HG03025 (cell line): ENCODE data around the gene TUBB4B.
"Not testable (repeated sequence)": the region's sequence is repeated elsewhere in the genome, so short reads cannot be mapped to it uniquely, and the experiment has no call there.

Experiments used
- ATAC-seq: cut with Tn5 transposase; IDR thresholded peaks from one replicate; pipeline ENCODE4 v1.9.1; 2021; ENCODE audit warnings: mild to moderate bottlenecking, moderate library complexity; ENCODE audit not compliant: unreplicated experiment, low FRiP score

TUBB4B gene

DNA sequence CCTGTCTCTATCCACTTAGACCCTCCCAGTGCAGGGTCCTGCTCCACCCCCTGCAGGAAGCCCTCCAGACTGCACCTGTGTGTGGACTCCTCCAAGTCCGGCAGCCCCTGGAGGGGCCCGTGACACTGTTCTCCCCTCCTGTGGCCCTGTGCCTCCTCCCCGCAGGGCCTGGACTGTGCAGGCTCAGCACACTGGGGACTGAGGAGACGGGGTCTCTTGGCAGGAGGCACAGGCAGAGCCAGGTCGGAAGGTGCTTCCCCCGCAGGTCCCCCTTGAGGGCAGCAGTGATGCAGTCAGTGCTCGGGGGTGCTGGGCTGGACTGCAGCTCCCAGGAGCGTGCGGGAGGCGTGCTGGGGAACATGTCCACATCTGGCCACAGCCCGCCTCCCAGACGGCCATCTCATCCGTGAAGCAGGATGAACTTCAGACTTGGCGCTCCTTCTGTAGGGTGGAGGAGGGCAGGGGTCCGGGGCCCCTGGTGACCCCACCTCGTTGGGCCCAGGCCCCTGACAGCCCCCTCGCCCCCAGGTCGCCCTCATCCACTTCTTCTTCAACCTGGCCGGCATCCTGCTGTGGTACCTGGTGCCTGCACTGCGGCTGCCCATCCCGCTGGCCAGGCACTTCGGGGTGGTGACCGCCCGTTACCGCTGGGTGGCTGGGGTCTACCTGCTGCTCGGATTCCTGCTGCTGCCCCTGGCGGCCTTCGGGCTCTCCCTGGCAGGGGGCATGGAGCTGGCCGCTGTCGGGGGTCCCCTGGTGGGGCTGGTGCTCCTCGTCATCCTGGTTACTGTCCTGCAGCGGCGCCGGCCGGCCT is 5.5 kb upstream of the TUBB4B start:
- no peak for ATAC-seq

DNA sequence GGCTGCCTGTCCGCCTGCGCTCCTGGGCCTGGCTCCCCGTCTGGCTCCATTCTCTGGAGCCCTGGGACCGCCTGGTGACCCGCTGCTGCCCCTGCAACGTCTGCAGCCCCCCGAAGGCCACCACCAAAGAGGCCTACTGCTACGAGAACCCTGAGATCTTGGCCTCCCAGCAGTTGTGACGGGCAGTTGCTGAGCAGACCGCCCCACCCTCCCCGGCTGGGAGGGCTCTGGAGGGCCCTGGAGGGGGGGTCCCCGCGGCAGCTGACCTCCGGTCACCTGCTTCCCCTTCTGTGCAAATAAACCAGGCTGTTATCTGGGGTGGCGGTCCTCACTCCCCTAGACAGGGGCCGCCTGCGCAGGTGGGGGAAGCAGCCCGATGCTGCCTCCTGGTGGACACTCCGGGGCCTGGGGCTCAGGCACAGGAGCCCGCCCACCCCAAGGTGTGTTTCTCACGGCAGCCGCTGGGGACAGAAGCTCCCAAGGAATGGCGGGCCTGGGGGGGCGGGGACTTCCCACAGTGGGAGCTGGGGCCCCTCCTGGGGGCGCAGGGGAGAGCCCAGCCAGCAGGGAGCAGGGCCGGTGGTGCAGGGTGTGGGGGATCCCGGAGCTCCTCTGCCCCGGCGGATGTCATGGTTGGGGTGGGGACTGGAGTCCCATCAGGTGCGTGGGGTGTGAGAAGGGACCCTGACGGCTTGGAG is 4.7 kb upstream of the TUBB4B start:
- ATAC-seq = no peak

DNA sequence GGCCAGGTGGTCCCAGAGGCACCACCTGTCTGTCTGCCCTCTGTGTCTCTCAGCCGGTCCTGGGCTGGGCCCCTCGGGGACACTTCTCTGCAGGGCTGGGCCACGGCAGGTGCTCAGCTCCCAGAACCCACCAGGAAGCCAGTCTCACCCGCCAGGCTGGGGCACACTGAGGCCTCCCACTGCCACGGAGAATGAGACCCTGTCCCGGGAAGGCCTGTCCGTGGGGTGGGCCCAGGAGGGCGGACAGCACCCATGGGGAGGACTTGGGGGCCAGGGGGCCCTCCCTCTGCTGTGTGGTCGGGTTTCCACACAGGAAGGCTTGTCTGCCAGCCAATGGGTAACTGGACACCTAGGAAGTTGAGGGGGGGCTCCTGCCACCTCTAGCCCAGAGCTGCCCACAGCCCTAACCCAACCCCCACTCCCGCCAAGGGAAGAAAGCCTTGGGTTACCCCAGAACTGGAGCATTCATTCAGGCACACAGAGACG is 4.1 kb upstream of the TUBB4B start:
- no peak for ATAC-seq

DNA sequence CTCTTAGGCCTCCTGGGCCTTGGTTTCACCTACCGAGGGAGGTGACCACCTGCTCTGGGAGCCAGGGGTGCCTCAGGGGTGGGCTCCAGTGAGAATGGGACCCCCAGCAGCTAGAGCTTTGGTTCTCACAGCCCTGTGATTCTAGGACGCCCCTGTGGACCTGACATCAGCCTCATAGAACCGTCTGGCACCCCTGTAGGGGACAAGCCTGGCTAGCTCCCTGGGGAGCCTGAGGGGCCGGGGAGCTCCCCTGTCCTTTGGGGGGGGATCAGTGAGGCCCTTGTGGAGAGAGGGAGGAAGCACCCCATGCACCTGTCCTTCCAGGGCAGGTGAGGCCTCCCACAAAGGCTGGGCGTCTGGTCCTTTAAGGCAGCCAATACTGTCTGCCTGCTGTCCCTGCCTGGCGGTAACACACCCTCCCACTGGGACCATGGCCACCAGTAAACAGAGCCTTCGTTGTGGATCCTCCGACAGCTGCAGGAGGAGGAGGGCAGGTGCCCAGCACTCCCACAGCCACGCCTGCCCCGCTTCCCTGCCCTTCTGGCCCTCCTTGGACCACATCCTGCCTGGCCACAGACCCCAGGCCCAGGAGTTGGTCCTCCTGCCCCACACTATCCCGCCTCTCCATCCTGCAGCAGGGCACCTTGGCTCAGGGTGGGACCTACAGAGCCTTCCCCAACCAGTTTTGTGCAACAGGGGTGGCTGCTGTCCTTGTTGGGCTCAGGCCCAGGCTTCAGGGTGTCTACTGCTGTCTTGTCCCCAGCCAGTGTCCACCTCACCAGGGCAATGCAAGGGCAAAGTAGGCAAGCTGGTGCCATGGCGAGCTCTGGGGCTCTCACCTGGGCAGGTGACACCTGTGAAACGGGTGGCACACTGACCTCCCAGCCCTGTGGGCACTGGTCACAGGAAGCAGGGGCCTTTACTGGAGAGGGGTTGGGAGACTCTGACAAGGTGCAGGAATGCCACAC is 3.0 kb upstream of the TUBB4B start:
- ATAC-seq = no peak

DNA sequence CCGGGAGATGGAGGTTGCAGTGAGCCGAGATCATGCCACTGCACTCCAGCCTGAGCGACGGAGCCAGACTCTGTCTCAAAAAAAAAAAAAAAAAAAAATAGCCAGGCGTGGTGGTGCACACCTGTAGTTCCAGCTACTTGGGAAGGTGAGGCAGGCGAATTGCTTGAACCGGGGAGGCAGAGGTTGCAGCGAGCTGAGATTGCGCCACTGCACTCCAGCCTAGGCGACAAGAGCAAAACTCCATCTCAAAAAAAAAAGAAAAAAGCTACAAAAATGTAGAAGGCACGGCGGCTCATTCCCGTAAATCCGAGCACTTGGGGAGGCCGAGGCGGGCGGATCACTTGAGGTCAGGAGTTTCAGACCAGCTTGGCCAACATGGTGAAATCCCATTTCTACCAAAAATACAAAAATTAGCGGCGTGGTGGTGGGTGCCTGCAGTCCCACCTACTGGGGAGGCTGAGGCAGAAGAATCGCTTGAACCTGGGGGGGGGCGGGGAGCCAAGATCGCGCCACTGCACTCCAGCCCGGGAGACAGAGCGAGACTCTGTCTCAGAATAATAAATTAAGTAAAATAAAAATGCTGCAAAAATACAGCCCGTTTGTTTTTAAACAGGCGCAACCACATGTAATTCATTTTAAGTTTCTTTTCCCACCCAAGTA is 1.4 kb upstream of the TUBB4B start:
- not testable (repeated sequence) for ATAC-seq

DNA sequence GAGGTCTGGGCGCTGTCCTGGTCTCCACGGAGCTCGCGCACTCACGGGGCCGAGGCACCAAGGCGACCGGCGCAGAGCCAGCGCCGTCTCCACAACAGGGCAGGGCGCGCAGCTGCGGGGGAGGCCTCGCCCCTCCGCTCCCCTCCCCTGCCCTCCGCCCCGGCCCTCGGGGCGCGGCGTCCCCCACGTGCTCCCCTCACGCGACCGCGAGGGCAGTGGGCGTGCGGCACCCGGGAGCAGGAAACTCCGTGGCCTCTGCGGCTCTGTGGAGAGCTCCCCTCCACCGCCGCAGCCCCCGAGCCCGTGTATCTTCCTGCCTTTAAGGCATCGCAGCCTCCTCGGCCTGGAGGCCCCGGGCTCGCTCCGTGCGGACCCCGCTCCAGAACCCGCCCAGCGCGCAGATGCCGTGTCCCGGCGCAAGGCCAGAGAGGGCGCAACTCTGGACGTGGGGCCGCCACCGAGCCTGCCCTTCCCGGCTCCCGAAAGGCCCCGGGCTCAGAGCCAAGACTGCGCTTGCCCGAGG is 708 bp upstream of the TUBB4B start:
- ATAC-seq = peak; percentile 25

DNA sequence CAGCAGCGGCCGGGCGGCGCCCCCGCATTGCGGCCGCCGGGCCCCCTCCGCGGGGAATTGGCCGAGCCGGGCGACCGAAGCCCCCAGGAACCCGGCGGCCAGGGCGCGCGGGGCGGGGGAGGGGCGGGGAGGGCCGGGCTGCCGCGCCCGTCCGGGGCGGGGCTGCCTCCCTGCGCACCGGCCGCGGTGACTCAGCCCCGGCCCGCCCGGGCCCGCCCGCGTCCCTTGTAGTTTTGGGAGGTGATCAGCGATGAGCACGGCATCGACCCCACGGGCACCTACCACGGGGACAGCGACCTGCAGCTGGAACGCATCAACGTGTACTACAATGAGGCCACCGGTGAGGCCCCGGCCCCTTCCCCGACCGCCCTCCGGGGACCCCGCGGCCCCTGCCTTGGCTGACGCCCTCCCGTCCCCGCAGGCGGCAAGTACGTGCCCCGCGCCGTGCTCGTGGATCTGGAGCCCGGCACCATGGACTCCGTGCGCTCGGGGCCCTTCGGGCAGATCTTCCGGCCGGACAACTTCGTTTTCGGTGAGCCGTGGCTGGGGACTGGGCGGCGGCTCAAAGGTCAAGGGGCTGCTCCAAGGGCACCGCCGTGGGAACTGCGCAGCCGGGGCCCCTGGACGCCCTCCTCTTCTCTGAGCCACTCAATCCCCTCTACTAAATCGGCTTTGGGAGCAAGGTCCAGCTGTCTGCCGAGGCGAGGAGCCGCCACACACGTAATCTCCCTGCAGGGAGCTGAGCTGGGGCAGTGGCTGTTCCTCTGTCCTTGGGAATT is 592 bp downstream of the TUBB4B start:
- ATAC-seq = peak; percentile 3

DNA sequence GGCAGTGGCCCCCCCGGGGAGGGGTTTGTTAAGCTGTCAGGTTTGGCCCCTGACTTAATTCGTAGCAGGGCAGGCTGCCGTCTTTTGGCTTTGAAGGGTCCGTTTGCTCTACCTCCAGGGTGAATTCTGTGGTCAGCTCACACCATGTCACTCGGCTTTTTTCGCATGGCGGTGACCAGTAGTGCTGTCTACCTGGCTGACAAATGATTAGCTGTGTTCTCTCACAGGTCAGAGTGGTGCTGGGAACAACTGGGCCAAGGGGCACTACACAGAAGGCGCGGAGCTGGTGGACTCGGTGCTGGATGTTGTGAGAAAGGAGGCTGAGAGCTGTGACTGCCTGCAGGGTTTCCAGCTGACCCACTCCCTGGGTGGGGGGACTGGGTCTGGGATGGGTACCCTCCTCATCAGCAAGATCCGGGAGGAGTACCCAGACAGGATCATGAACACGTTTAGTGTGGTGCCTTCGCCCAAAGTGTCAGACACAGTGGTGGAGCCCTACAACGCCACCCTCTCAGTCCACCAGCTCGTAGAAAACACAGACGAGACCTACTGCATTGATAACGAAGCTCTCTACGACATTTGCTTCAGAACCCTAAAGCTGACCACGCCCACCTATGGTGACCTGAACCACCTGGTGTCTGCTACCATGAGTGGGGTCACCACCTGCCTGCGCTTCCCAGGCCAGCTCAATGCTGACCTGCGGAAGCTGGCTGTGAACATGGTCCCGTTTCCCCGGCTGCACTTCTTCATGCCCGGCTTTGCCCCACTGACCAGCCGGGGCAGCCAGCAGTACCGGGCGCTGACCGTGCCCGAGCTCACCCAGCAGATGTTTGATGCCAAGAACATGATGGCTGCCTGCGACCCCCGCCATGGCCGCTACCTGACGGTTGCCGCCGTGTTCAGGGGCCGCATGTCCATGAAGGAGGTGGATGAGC is 1.4 kb downstream of the TUBB4B start:
- ATAC-seq = no peak

DNA sequence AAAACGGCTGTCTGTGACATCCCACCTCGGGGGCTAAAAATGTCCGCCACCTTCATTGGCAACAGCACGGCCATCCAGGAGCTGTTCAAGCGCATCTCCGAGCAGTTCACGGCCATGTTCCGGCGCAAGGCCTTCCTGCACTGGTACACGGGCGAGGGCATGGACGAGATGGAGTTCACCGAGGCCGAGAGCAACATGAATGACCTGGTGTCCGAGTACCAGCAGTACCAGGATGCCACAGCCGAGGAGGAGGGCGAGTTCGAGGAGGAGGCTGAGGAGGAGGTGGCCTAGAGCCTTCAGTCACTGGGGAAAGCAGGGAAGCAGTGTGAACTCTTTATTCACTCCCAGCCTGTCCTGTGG is 2.2 kb downstream of the TUBB4B start:
- ATAC-seq = not testable (repeated sequence)

DNA sequence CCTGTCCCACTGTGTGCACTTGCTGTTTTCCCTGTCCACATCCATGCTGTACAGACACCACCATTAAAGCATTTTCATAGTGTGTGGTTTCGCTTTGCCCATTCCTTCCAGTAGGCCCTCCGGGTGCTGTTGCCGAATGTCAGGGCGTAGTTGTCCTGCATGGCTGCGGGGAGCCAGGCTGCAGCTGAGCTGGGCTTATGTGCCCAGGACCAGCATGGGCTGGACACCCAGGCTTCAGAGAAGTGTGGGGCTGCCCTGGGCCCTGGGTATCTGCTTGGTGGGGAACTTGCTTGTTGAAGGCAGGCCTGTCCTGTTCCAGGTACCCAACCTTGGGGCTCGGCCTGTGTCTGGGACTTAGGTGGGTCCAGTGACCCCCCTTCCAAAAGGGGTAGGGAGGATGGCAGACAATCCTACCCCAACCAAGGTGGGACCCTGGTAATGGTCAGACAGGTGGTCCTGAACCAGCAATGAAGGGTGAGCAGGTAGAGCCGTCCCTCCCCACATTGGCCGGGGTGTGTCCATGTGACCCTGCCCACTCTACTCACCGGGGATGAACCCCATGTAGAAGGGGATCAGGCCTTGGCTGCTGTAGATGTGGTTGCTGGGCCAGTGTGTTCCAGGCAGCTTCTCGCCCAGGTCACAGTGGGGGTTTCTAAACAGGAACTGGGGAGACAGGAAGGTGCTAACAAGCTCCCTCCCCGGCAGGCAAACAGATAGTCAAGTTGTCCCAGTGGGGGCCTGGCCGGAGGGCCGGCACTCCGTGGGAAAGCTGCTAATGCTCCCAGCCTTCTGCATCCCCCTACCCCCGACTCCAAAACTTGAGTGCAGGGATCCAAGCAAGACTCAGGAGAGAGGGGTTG is 2.8 kb downstream of the TUBB4B start:
- ATAC-seq = no peak

DNA sequence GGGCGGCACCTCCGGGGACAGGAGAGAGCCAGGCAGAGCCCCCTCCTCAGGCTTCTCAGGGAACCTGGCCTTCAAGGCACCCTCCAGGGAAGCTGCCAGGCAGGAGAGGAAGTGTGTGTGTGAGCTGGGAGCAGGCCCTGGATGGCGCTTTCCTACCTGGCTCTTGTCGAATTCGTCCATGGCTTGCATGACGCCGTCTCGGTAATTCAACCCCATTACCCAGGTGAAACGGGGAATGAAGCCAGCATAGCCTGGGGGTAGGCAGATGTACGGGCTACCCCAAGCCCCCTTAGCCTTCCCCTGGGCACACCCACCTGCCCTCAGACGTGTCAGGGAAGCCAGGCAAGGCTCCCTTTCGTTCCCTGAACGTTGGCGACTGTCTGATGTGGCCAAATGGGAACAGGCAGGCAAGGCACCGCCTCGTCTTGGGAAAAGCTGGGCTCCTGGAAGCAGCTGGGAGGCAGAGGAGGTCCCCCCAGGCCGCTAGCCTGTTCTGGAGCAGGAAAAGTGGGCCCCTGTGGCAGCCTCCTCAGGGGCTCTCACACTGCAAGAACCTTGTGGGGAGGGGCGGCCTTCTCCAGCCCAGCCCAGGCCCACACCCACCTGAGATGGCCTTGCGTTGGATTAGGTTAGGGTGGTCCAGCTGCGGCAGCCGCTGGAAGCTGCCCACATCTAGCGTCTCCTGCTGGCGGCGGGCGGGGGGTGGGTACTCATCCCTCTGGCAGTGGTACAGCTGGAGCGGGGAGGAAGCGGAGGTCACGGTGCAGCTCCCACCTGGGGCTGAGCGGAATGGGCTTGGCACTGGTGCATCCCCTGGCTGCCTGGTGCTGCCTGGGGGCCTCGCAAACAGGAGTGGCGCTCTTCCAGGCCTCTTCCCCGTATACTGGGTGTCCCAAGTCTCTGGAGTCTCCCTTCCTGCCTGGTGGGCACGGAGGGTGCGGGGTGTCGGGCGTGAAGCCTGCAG is 3.7 kb downstream of the TUBB4B start:
- ATAC-seq = no peak

DNA sequence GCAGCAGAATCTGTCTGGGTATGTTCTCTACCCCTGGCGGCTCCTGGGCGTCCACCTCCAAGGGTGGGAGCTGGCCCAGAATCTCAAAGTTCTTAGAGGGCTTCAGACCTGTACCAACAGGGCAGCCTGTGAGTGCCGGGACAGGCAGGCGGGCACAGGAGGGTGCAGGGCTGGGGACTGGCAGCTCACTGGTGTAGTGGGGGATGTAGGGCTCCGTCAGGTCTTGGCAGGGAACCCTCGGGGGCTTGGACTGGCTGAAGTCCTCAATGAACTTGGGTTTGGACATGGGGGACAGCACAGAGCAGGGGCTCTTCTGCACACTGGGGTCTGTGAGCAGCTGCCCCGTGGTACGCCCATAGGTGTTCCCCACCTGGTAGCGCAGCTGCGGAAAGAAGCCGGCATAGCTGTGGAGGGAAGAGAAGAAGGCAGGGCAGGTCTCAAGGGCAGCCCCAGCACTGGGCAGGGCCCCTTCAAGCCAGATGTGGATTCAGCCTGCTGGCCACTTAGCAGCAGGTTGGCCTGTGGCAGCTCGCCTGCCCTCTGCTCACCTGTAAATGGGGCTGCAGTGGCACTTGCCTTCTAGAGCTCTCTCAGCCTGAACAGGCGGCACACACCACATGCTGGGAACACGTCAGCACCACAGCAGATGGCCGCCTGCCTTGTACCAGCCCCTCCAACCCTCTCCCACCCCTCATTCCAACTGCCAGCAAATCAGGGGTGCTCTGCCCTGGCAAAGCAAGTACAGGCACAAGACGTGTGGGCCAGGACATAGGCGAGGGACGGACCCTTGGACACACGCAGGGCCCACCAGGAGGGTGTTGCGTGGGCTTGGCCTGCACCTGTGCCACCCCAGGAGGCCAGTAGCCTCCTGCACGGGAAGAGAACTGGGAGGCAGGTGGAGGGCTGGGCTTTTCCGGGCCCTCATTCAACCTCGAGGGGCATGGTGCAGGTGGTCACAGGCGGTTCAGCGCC is 4.6 kb downstream of the TUBB4B start:
- no peak for ATAC-seq

DNA sequence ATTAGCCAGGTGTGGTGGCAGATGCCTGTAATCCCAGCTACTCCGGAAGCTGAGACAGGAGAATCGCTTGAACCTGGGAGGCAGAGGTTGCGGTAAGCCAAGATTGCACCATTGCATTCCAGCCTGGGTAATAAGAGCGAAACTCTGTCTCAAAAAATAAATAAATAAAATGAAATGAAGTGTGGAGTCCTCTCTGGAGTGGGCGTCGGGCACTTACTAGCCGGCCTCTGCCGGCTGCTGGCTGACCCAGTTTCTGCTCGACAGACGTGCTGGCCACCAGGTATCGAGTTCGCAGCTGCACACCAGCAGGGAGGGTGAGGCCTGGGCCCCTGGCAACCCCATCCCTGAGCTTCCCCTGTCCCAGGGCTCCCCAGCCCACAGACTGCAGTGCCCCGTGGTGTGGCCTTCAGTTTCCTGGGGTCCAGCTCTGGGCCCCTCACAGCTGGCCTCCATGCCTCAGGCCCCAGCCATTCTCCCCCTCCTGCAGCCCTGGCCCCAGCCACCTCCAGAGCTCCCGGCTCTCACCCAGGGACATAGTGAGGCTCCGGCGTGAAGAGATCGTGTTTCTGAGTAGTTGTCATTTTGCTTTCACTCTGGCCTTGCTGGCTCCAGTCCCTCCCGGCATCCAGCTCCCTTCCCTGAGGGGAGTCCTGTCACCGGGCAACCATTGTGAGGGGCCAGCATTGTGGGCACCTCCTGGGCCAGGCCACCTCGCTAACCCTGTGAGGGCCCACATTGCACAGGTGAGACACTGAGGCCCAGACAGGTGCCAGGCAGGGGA is 6.2 kb downstream of the TUBB4B start:
- ATAC-seq = no peak

DNA sequence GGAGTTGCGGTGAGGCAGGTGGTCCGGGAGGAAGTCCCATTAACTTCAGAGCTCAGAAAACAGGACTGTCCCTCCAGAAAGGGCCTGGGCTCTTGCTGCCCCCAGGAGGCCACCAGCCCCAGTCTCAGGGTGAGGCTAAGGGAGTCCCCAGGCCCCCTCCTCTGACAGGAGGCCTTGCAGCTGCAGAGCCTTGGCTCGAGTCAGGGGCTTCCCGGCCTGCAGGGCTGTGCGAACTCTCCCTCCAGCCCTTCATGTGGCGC is 6.8 kb downstream of the TUBB4B start:
- no peak for ATAC-seq
